ENCODE data around the gene TMEM218. TPM values are rescaled to one million over a fixed set of nuclear protein-coding genes. Genes with fewer than 3 reads are reported as not detected.
"Not testable (repeated sequence)": the region's sequence is repeated elsewhere in the genome, so short reads cannot be mapped to it uniquely, and the experiment has no call there.

Gene TMEM218
- total RNA-seq, 1 donor from 2014 or later = 33.2 TPM

- H3K36me3 Mint-ChIP-seq = no peaks in the 10 kb centered on the region
- no peak for TF ChIP-seq CTCF (conservative IDR thresholded peaks at IDR 0.05)
- no peak overlapping the region for H3K27ac Mint-ChIP-seq
- no peak for DNase-seq (ENCODE audit: extremely low spot score, unreplicated experiment)
- no peak overlapping the region for H3K4me3 Mint-ChIP-seq
- peaks cover 27% of the 10 kb centered on the region for H3K27me3 Mint-ChIP-seq
- H3K4me1 Mint-ChIP-seq (ENCODE audit: unreplicated experiment) = peaks cover 4% of the 10 kb centered on the region
- no peaks in the 10 kb centered on the region for H3K9me3 Mint-ChIP-seq
These were observed 54.3 kb downstream of the TMEM218 start for GRCh38 chr11:125056931-125057692.

- not testable (repeated sequence) for H3K9me3 Mint-ChIP-seq; H3K36me3 Mint-ChIP-seq; H3K4me1 Mint-ChIP-seq (ENCODE audit: unreplicated experiment); H3K4me3 Mint-ChIP-seq; H3K27ac Mint-ChIP-seq; DNase-seq (ENCODE audit: extremely low spot score, unreplicated experiment)
- H3K27me3 Mint-ChIP-seq = peaks cover 17% of the 10 kb centered on the region
These were observed 55.3 kb downstream of the TMEM218 start for GRCh38 chr11:125056111-125056510.

GRCh38 chr11:125055107-125055715 lies 56.2 kb downstream of the TMEM218 start:
- Mint-ChIP-seq H3K27me3 (peaks cover 8% of the 10 kb centered on the region), H3K4me1 (ENCODE audit: unreplicated experiment) (peaks cover 4% of the 10 kb centered on the region), H3K9me3 (no peaks in the 10 kb centered on the region), H3K27ac (no peak overlapping the region), H3K36me3 (no peaks in the 10 kb centered on the region), H3K4me3 (no peak overlapping the region)
- no peak for TF ChIP-seq CTCF (conservative IDR thresholded peaks at IDR 0.05)
- DNase-seq (ENCODE audit: extremely low spot score, unreplicated experiment) = no peak

GRCh38 chr11:125053167-125053566 lies 58.3 kb downstream of the TMEM218 start:
- TF ChIP-seq CTCF (conservative IDR thresholded peaks at IDR 0.05) = no peak
- Mint-ChIP-seq H3K4me1 (ENCODE audit: unreplicated experiment) (peaks cover 4% of the 10 kb centered on the region), H3K27me3 (no peaks in the 10 kb centered on the region), H3K36me3 (no peaks in the 10 kb centered on the region), H3K4me3 (no peak overlapping the region), H3K27ac (no peak overlapping the region), H3K9me3 (no peaks in the 10 kb centered on the region)
- DNase-seq (ENCODE audit: extremely low spot score, unreplicated experiment) = no peak

DNA sequence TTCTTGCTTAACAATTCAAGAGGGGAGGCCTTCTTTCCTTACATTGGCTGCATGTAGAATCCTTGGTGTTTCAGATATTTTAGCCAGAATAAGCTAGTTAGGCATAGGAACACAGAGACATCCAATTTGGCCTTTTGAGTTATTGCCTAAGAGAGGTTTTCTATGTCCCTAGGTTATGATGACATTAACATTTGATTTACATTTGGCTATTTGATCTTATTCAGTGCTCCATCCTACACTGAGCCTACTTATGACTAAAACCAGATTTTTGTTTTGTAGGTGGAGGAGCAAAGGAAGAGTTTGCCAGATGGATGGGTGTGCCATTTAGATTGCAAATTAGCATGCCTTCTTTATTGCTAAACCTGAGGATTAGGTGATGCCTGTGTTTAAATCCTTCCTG lies 59.4 kb downstream of the TMEM218 start:
- no peak for DNase-seq (ENCODE audit: extremely low spot score, unreplicated experiment)
- Mint-ChIP-seq H3K9me3 (no peaks in the 10 kb centered on the region), H3K4me1 (ENCODE audit: unreplicated experiment) (peaks cover 2% of the 10 kb centered on the region), H3K4me3 (no peak overlapping the region), H3K36me3 (no peaks in the 10 kb centered on the region), H3K27ac (no peak overlapping the region), H3K27me3 (no peaks in the 10 kb centered on the region)
- TF ChIP-seq CTCF (conservative IDR thresholded peaks at IDR 0.05) = no peak

DNA sequence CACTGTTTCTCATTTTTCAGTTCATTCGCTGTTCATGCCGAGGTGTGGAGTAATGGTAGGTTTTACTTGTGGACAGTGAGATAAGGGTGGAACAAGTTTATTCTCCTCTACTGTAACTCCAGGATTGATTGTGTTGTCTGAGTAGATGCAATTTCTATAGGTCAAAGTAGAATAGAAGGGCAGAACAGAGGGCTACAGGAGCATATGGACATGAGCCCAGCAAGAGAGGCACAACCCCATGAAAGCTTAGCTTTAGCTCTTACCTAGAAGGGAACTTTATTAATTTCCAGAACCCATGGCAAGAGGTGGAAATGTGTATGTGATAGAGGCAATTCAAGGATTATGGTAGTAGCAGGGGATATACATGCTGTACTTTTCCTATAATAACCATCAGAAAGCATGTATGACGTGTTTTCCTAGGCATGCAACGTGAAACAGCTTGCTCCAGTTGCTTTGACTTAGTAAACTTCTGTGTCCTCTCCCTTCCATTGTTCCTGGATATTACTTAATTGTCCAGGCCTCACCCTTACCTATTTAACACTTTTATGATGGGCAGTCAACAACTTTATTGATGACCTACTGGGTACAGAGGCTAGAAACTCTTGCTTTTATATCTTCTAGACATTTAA lies 62.1 kb downstream of the TMEM218 start:
- no peak overlapping the region for H3K27ac Mint-ChIP-seq
- no peaks in the 10 kb centered on the region for H3K27me3 Mint-ChIP-seq
- DNase-seq (ENCODE audit: extremely low spot score, unreplicated experiment) = no peak
- H3K4me3 Mint-ChIP-seq = no peak overlapping the region
- H3K36me3 Mint-ChIP-seq = no peaks in the 10 kb centered on the region
- H3K4me1 Mint-ChIP-seq (ENCODE audit: unreplicated experiment) = no peaks in the 10 kb centered on the region
- H3K9me3 Mint-ChIP-seq = no peaks in the 10 kb centered on the region
- no peak for TF ChIP-seq CTCF (conservative IDR thresholded peaks at IDR 0.05)
